Liver (tissue), 9 donors: ENCODE data around the gene KCNS1. TPM values are rescaled to one million over a fixed set of nuclear protein-coding genes. Genes with fewer than 3 reads are reported as not detected.

Experiments
- DNase-seq: peaks from one replicate; pipeline ENCODE4 v3.0.0-alpha.2; 2017; ENCODE audit warnings: low spot score
- H3K27ac ChIP-seq, 2 donors: one replicate each; pipeline ENCODE4 v1.7.0; 2013; ENCODE audit warnings: inconsistent platforms in 2 of 2, low read length in 2 of 2, control low read depth in 1 of 2, low read depth in 1 of 2, mild to moderate bottlenecking in 1 of 2
- H3K27me3 ChIP-seq, 4 donors: one replicate each; pipeline versions ENCODE4 v1.6.1 to v1.7.0; 2013; ENCODE audit warnings: low read length in 3 of 4, inconsistent platforms in 1 of 4, mild to moderate bottlenecking in 1 of 4, moderate library complexity in 1 of 4; ENCODE audit not compliant: control insufficient read depth in 4 of 4, insufficient read depth in 4 of 4
- H3K36me3 ChIP-seq, 4 donors: one replicate each; pipeline versions ENCODE4 v1.6.1 to v1.7.0; 2013; ENCODE audit warnings: low read length in 3 of 4, mild to moderate bottlenecking in 3 of 4, low read depth in 1 of 4, moderate library complexity in 1 of 4; ENCODE audit not compliant: control insufficient read depth in 4 of 4, insufficient read depth in 3 of 4
- H3K4me1 ChIP-seq, 4 donors: one replicate each; pipeline versions ENCODE4 v1.6.1 to v1.7.0; 2013; ENCODE audit warnings: low read length in 3 of 4, mild to moderate bottlenecking in 3 of 4, moderate library complexity in 1 of 4; ENCODE audit not compliant: control insufficient read depth in 4 of 4, insufficient read depth in 4 of 4
- H3K4me3 ChIP-seq, 3 donors: one replicate each; pipeline versions ENCODE4 v1.6.1 to v1.7.0; 2013; ENCODE audit warnings: low read length in 3 of 3, control low read depth in 1 of 3, low read depth in 1 of 3, mild to moderate bottlenecking in 1 of 3
- H3K9ac ChIP-seq, 2 donors: one replicate each; pipeline ENCODE4 v1.7.0; 2013; ENCODE audit warnings: low read length in 2 of 2, mild to moderate bottlenecking in 2 of 2, moderate library complexity in 2 of 2, control low read depth in 1 of 2, low read depth in 1 of 2
- H3K9me3 ChIP-seq, 4 donors: one replicate each; pipeline versions ENCODE4 v1.6.1 to v1.7.0; 2013; ENCODE audit warnings: low read length in 3 of 4; ENCODE audit not compliant: control insufficient read depth in 4 of 4
- CTCF ChIP-seq: fragments of 150-350 bp; IDR thresholded peaks from 2 replicates; pipeline ENCODE4 v1.5.1; 2017; ENCODE audit warnings: improper control_type of control experiment, low read depth, low read length; ENCODE audit not compliant: missing input control
- EGR1 ChIP-seq, 2 donors: IDR thresholded peaks; 2 replicates each; pipeline ENCODE4 v1.6.1; 2016 to 2018; ENCODE audit warnings: antibody characterized with exemption in 2 of 2, low read depth in 2 of 2
- FOXA1 ChIP-seq: IDR thresholded peaks from 2 replicates; pipeline ENCODE4 v1.6.1; 2016; ENCODE audit warnings: antibody characterized with exemption
- GABPA ChIP-seq, 2 donors: IDR thresholded peaks in 1 of 2; conservative IDR thresholded peaks in 1 of 2; 2 replicates each; pipeline ENCODE4 v1.6.1; 2016; ENCODE audit warnings: antibody characterized with exemption in 2 of 2, mild to moderate bottlenecking in 1 of 2, moderate library complexity in 1 of 2
- HNF4G ChIP-seq: IDR thresholded peaks from 2 replicates; pipeline ENCODE4 v1.6.1; 2016; ENCODE audit warnings: antibody characterized with exemption
- JUND ChIP-seq, 2 donors: IDR thresholded peaks; 2 replicates each; pipeline ENCODE4 v1.6.1; 2016; ENCODE audit warnings: antibody characterized with exemption in 2 of 2
- MAX ChIP-seq: IDR thresholded peaks from 2 replicates; pipeline ENCODE4 v1.6.1; 2016; ENCODE audit warnings: antibody characterized with exemption
- RAD21 ChIP-seq, 2 donors: IDR thresholded peaks; 2 replicates each; pipeline ENCODE4 v1.6.1; 2016; ENCODE audit warnings: antibody characterized with exemption in 2 of 2, mild to moderate bottlenecking in 2 of 2
- REST ChIP-seq: IDR thresholded peaks from 2 replicates; pipeline ENCODE4 v1.6.1; 2016; ENCODE audit warnings: antibody characterized with exemption, mild to moderate bottlenecking
- SP1 ChIP-seq: IDR thresholded peaks from 2 replicates; pipeline ENCODE4 v1.6.1; 2018; ENCODE audit warnings: antibody characterized with exemption, mild to moderate bottlenecking
- TAF1 ChIP-seq: conservative IDR thresholded peaks from 2 replicates; pipeline ENCODE4 v1.6.1; 2016; ENCODE audit warnings: antibody characterized with exemption, mild to moderate bottlenecking
- YY1 ChIP-seq: IDR thresholded peaks from 2 replicates; pipeline ENCODE4 v1.6.1; 2016; ENCODE audit warnings: antibody characterized with exemption, mild to moderate bottlenecking
- ZBTB33 ChIP-seq: IDR thresholded peaks from 2 replicates; pipeline ENCODE4 v1.6.1; 2016; ENCODE audit warnings: antibody characterized with exemption
- WGBS: extraction: QIAGEN DNeasy Blood & Tissue Kit; methylation state at CpG from one replicate; pipeline ENCODE4 v1.1.7; 2013; 5-methylcytosine and 5-hydroxymethylcytosine counted together
- polyA plus RNA-seq, 2 donors: library from polyadenylated mRNA; stranded (reverse) in 1 of 2; unstranded in 1 of 2; fragments of 200-250 nt in 1 of 2; fragments of >200 nt in 1 of 2; fragmentation: Nextera tagmentation in 1 of 2; extraction: Ambion mirVana in 1 of 2; gene quantifications; one replicate each; pipeline versions ENCODE4 v1.2.1 to v1.2.3, GENCODE V29; 2013 to 2015
- total RNA-seq, 2 donors: library from RNA; depleted of rRNA; stranded (reverse); fragments of >200 nt; gene quantifications; one replicate each; pipeline ENCODE4 v1.2.3, GENCODE V29; 2014
- donor health status: healthy.
- donor health status: healthy.
- donor health status: healthy.
- donor health status: healthy.
- donor health status: healthy.

The KCNS1 gene
- total and polyA plus RNA-seq, 4 donors = 0.02 to 0.09 TPM; not detected in 2

GRCh38 chr20:45097485-45098102 is 3.3 kb downstream of the KCNS1 start:
- H3K36me3 ChIP-seq = no peaks in the 10 kb centered on the region
- peak overlapping the region in 1 of 3 donors; percentile 12 for H3K4me3 ChIP-seq
- H3K27me3 ChIP-seq = peaks cover 4 to 13% (median 8%) of the 10 kb centered on the region in 4 donors
- 27% methylated on average over 56 of the region's 56 CpGs for WGBS
- no peak overlapping the region for H3K9ac ChIP-seq
- no peak for DNase-seq
- no peaks in the 10 kb centered on the region for H3K9me3 ChIP-seq
- TF ChIP-seq GABPA (IDR thresholded peaks at IDR 0.05 in 1 of 2, conservative IDR thresholded peaks at IDR 0.05 in 1 of 2) (no peak), REST (no peak), HNF4G (no peak), FOXA1 (no peak), CTCF (no peak), EGR1 (IDR thresholded peaks at IDR 0.05; ENCODE audit: low read depth in 2 of 2) (no peak), MAX (no peak), ZBTB33 (no peak), JUND (IDR thresholded peaks at IDR 0.05) (no peak), YY1 (no peak)
- peaks cover 11 to 23% (median 16%) of the 10 kb centered on the region in 4 donors for H3K4me1 ChIP-seq
- H3K27ac ChIP-seq = no peak overlapping the region

- TF ChIP-seq FOXA1 = no peak
- no peak for TF ChIP-seq RAD21 (IDR thresholded peaks at IDR 0.05)
- TF ChIP-seq MAX = no peak
- TF ChIP-seq SP1 = no peak
- TF ChIP-seq REST = no peak
- TF ChIP-seq TAF1 = no peak
- H3K9ac ChIP-seq = no peak overlapping the region
- H3K36me3 ChIP-seq = no peaks in the 10 kb centered on the region
- H3K4me1 ChIP-seq = peaks cover 11 to 23% (median 16%) of the 10 kb centered on the region in 4 donors
- no peak for DNase-seq
- H3K4me3 ChIP-seq = no peak overlapping the region
- 77% methylated on average over 9 of the region's 9 CpGs for WGBS
- H3K9me3 ChIP-seq = no peaks in the 10 kb centered on the region
- no peak overlapping the region for H3K27ac ChIP-seq
- H3K27me3 ChIP-seq = peaks cover 4 to 13% (median 8%) of the 10 kb centered on the region in 4 donors
Observed at GRCh38 chr20:45096781-45097180, 4.1 kb downstream of the KCNS1 start.
